Lower lobe of right lung (tissue), 2 donors: ENCODE data around the gene MBNL1. TPM values are rescaled to one million over a fixed set of nuclear protein-coding genes. Genes with fewer than 3 reads are reported as not detected.

ENCODE experiments used
- ATAC-seq, 2 donors: fragments of 200-7000 bp; cut with Tn5 transposase; one replicate each; pipeline ENCODE4 v1.9.1; 2020 to 2022; ENCODE audit warnings: mild to moderate bottlenecking in 2 of 2, moderate library complexity in 2 of 2
- DNase-seq: peaks from one replicate; pipeline ENCODE4 v3.0.0-alpha.2; 2020
- H3K27ac ChIP-seq: fragments of 200-600 bp; one replicate; pipeline ENCODE4 v1.8.0; 2022
- H3K27me3 ChIP-seq: fragments of 200-600 bp; one replicate; pipeline ENCODE4 v1.8.0; 2022; ENCODE audit warnings: low read depth
- H3K36me3 ChIP-seq: fragments of 200-600 bp; one replicate; pipeline ENCODE4 v1.8.0; 2022; ENCODE audit warnings: mild to moderate bottlenecking
- H3K4me1 ChIP-seq: fragments of 200-600 bp; one replicate; pipeline ENCODE4 v1.8.0; 2022
- H3K4me3 ChIP-seq: fragments of 200-600 bp; one replicate; pipeline ENCODE4 v1.8.0; 2022; ENCODE audit warnings: mild to moderate bottlenecking
- H3K9me3 ChIP-seq: fragments of 200-600 bp; one replicate; pipeline ENCODE4 v1.8.0; 2022
- intact Hi-C: fragments of 100-400 bp; cut with DNase I; formaldehyde crosslinking; loops from one replicate; pipeline ENCODE4 v1.11.0; 2022
- total RNA-seq: library from RNA; stranded (reverse); fragmentation: NEBNext Ultra II Directional; extraction: Animal tissue kit (Norgen Biotek cat#: 25700); gene quantifications from one replicate; pipeline ENCODE4 v1.2.1, GENCODE V29; 2021
- TF ChIP-seq, protein P1 (sequence below): fragments of 200-600 bp; IDR thresholded peaks from one replicate; pipeline ENCODE4 v1.8.0; 2022; ENCODE audit warnings: antibody characterized with exemption, mild to moderate bottlenecking
- donor health status: DM: no; HTN: yes; CAD: no; lungs with severe emphysema.

MBNL1 gene
- total RNA-seq, 1 donor from 2014 or later: 235 TPM

- TF ChIP-seq, protein P1, sequence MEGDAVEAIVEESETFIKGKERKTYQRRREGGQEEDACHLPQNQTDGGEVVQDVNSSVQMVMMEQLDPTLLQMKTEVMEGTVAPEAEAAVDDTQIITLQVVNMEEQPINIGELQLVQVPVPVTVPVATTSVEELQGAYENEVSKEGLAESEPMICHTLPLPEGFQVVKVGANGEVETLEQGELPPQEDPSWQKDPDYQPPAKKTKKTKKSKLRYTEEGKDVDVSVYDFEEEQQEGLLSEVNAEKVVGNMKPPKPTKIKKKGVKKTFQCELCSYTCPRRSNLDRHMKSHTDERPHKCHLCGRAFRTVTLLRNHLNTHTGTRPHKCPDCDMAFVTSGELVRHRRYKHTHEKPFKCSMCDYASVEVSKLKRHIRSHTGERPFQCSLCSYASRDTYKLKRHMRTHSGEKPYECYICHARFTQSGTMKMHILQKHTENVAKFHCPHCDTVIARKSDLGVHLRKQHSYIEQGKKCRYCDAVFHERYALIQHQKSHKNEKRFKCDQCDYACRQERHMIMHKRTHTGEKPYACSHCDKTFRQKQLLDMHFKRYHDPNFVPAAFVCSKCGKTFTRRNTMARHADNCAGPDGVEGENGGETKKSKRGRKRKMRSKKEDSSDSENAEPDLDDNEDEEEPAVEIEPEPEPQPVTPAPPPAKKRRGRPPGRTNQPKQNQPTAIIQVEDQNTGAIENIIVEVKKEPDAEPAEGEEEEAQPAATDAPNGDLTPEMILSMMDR: no peak
Measured at GRCh38 chr3:152258448-152259393, 10.0 kb upstream of the MBNL1 start.

DNA sequence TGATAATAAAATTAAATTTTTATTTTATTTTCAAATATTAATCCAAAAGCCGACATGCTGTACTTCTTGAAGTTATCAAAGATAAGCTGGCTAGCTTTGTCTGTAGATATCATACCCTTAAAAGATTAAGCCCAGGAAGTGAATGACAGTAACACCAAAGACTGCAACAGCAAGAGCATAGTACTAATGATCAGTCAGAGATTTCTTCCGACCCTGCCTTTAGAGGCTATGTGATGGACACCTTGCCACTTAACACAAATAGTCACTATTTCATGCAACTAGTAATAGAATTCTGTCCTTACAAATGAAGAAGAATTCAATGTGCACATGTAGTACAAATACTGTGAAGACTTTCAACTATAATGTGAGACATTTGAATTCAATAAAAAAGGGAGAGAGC is 9.3 kb upstream of the MBNL1 start:
- H3K27me3 ChIP-seq: no peaks in the 10 kb centered on the region
- H3K4me3 ChIP-seq: no peak overlapping the region
- peak overlapping the region; percentile 73 for H3K27ac ChIP-seq
- ATAC-seq (no peak), DNase-seq (no peak)
- intact Hi-C loops: no loop called here
- TF ChIP-seq, protein P1: no peak
- H3K36me3 ChIP-seq: no peaks in the 10 kb centered on the region
- no peaks in the 10 kb centered on the region for H3K9me3 ChIP-seq
- H3K4me1 ChIP-seq: peaks cover 37% of the 10 kb centered on the region

More at GRCh38 chr3:152258448-152259393, 10.0 kb upstream of the MBNL1 start:
- Histone ChIP-seq H3K4me3 (no peak overlapping the region), H3K9me3 (no peaks in the 10 kb centered on the region), H3K27me3 (no peaks in the 10 kb centered on the region), H3K27ac (peak overlapping the region; percentile 73), H3K36me3 (no peaks in the 10 kb centered on the region), H3K4me1 (peaks cover 45% of the 10 kb centered on the region)
- peak; percentile 77 for DNase-seq
- intact Hi-C loops: no loop called here
- ATAC-seq: peak; percentile 93 to 95

DNA sequence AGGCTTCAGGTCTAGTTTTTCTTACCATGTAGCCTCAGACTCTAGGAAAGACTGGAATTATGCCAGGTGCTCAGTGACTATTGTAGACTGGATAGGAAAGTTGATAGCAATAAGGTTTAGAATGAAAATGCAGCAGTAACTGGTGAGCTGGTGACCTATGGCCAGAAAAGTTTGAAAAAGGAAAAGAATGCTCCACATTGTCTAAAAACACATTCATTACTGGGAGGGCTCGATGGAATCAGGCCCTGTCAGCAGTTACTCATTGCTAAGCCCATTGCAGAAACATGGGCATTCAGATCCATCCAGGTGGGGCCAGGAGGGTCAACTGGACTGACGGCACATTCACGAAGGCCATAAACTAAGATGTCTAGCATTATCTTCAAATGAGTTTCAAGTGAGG is 8.7 kb upstream of the MBNL1 start:
- Histone ChIP-seq H3K27me3 (no peaks in the 10 kb centered on the region), H3K4me3 (no peak overlapping the region), H3K9me3 (no peaks in the 10 kb centered on the region), H3K36me3 (no peaks in the 10 kb centered on the region), H3K4me1 (peaks cover 37% of the 10 kb centered on the region), H3K27ac (no peak overlapping the region)
- intact Hi-C loops: loop anchor here (10.0 kb wide), 1 partner anchor 55 kb away; no protein-coding TSS in a partner anchor
- no peak for DNase-seq
- no peak for ATAC-seq
- TF ChIP-seq, protein P1: no peak

DNA sequence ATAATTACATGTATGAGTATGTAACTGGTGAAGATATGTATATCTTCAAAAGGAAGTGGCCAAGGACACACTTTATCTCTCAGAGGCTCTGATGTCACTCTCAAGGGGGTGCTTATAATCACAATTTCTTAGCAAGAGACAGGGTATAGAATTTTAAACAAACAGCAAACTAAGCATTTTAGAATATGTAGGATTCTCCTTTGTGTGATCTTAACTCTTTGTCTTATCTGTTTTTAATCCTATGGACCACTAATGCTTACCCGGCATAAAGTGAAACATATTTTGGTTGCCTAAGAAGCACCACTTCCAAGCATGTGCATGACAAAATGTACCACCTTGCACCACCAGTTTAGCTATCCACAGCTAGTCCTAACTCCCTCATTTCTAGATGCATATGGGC is 8.2 kb upstream of the MBNL1 start:
- intact Hi-C loops: loop anchor here (10.0 kb wide), 1 partner anchor 56 kb away; no protein-coding TSS in a partner anchor
- TF ChIP-seq, protein P1: no peak
- peaks cover 40% of the 10 kb centered on the region for H3K4me1 ChIP-seq
- no peaks in the 10 kb centered on the region for H3K36me3 ChIP-seq
- no peaks in the 10 kb centered on the region for H3K9me3 ChIP-seq
- H3K27ac ChIP-seq: no peak overlapping the region
- DNase-seq (no peak), ATAC-seq (no peak)
- no peak overlapping the region for H3K4me3 ChIP-seq
- H3K27me3 ChIP-seq: no peaks in the 10 kb centered on the region

DNA sequence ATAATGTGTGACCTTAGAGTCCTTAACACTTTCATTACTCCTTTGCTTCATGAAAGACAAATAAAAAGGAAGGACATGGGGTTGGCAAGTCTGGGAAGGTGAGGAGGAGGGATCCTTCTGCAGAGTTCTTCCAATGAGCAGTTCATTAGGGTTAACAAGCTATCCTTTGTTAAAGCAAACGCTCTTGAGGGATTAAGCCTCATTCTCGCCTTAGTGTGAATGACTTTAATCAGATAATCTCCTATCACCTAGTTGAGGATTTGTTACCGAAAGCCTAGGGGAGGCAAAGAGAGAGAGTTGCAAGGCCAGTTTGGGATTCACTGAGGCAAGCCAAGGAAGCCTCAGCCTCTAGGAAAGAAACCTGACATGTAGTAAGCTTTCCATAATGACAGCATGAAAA is 7.4 kb upstream of the MBNL1 start:
- H3K9me3 ChIP-seq: no peaks in the 10 kb centered on the region
- TF ChIP-seq, protein P1: no peak
- H3K4me1 ChIP-seq: peaks cover 48% of the 10 kb centered on the region
- intact Hi-C loops: loop anchor here (10.0 kb wide), 1 partner anchor 57 kb away; no protein-coding TSS in a partner anchor
- H3K27ac ChIP-seq: no peak overlapping the region
- DNase-seq: no peak
- H3K4me3 ChIP-seq: no peak overlapping the region
- ATAC-seq: no peak
- H3K27me3 ChIP-seq: no peaks in the 10 kb centered on the region
- H3K36me3 ChIP-seq: no peaks in the 10 kb centered on the region
